ENCODE results near the gene ACSM2A. TPM values are rescaled to one million over a fixed set of nuclear protein-coding genes. Genes with fewer than 3 reads are reported as not detected.
"Not testable (repeated sequence)": the region's sequence is repeated elsewhere in the genome, so short reads cannot be mapped to it uniquely, and the experiment has no call there.

The ACSM2A gene
- total RNA-seq, 4 donors from 2014 or later = 0.23 to 0.86 TPM; not detected in 2

DNA sequence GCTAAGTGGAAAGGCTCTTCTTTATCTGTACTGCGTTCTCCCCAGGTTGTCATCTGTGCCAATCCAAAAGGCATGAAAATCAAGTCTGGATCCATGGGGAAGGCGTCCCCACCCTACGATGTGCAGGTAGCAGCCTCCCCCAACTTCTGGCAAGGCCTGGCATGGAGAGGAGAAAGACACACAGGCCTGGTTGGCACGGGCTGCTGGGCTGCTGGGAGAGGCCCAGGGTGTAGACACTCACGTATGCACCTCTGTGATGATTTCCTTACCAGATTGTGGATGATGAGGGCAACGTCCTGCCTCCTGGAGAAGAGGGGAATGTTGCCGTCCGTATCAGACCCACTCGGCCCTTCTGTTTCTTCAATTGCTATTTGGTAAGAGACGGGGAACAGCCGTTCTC is 20.4 kb upstream of the ACSM2A start:
- no peak overlapping the region for H3K4me3 ChIP-seq
- ATAC-seq = no peak
- intact Hi-C loops (cut with DNase I; ENCODE audit: low total_unique reads) (no loop called here), in situ Hi-C loops (cut with MboI; ENCODE audit: low sequenced_read_pairs in 4 of 4) (no loop called here)
- H3K27me3 ChIP-seq = no peaks in the 10 kb centered on the region
- no peak overlapping the region for H3K27ac ChIP-seq
- DNase-seq = no peak
- H3K36me3 ChIP-seq = no peaks in the 10 kb centered on the region
- TF ChIP-seq, protein P1, sequence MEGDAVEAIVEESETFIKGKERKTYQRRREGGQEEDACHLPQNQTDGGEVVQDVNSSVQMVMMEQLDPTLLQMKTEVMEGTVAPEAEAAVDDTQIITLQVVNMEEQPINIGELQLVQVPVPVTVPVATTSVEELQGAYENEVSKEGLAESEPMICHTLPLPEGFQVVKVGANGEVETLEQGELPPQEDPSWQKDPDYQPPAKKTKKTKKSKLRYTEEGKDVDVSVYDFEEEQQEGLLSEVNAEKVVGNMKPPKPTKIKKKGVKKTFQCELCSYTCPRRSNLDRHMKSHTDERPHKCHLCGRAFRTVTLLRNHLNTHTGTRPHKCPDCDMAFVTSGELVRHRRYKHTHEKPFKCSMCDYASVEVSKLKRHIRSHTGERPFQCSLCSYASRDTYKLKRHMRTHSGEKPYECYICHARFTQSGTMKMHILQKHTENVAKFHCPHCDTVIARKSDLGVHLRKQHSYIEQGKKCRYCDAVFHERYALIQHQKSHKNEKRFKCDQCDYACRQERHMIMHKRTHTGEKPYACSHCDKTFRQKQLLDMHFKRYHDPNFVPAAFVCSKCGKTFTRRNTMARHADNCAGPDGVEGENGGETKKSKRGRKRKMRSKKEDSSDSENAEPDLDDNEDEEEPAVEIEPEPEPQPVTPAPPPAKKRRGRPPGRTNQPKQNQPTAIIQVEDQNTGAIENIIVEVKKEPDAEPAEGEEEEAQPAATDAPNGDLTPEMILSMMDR (IDR thresholded peaks at IDR 0.05 in 4 of 5, conservative IDR thresholded peaks at IDR 0.05 in 1 of 5) = no peak
- no peak for TF ChIP-seq POLR2A (IDR thresholded peaks at IDR 0.05)
- no peaks in the 10 kb centered on the region for H3K4me1 ChIP-seq
- H3K9me3 ChIP-seq = no peaks in the 10 kb centered on the region

DNA sequence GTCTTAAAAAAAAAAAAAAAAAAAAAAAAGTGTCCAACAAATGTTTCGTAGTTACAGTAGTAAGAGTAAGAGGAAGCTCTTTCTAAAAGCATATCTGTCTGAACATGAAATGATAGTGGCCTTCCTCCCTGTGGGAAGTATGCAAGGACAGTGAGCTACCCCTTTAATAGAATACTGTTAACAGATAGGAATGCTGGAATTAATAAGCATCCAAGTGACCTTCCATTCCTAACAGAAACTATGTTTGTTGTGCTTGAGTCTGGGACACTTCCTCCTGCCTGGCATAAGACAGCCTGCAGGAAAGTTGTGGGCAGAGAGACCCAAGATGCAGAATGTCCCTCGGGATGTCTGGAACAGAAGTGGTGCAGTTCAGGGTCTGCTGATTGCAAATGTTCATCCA is 12.4 kb upstream of the ACSM2A start:
- DNase-seq; in situ Hi-C loops (cut with MboI; ENCODE audit: low sequenced_read_pairs in 4 of 4); H3K27me3 ChIP-seq; H3K36me3 ChIP-seq; H3K4me1 ChIP-seq; H3K9me3 ChIP-seq; ATAC-seq; H3K4me3 ChIP-seq; intact Hi-C loops (cut with DNase I; ENCODE audit: low total_unique reads): not testable (repeated sequence)
- peak overlapping the region in 1 of 4 donors; percentile 69 for H3K27ac ChIP-seq

DNA sequence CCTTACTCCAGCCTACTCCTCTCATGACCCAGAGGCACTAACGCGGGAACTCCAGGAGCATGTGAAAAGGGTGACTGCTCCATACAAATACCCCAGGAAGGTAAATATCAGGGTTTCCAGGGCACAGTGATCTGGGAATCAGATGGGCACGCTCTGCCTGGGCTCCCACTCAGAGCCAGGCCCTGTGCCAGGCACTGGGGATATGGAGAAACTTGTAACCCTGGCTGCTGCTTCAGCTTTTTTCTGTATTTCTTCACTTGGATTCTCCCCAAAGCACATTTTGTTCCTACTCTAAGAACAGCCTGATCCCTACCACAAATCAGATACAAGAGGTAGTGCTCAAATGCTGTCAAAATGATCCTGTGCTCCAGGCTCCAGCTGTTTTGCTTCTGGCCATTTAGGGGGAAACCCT is 11.5 kb upstream of the ACSM2A start:
- in situ Hi-C loops (cut with MboI; ENCODE audit: low sequenced_read_pairs in 4 of 4); H3K4me3 ChIP-seq; intact Hi-C loops (cut with DNase I; ENCODE audit: low total_unique reads); H3K9me3 ChIP-seq; H3K27me3 ChIP-seq; H3K36me3 ChIP-seq; H3K4me1 ChIP-seq: not testable (repeated sequence)
- DNase-seq (peak in 1 of 2 donors; percentile 44), ATAC-seq (peak; percentile 89 to 92)
- peak overlapping the region in 2 of 4 donors; percentile 69 to 71 for H3K27ac ChIP-seq

DNA sequence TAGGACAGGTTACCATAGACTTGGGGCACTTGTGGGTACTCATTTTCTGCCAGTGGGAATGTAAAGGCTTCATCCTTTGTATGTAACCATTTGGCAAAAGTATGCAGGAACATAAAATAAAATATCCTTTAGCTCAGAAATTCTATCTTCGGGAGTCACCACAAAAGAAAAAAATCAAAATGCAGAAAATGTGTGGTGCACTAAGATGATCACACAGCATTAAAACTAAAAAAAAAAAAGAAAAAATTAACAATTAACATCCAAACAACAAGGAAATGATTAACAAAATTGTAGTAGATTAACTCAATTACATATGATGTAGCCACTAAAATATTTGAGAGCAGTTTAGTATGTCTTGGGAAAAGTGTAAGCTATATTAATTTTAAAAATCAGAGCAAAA is 10.6 kb upstream of the ACSM2A start:
- H3K4me1 ChIP-seq; intact Hi-C loops (cut with DNase I; ENCODE audit: low total_unique reads); DNase-seq; ATAC-seq; H3K27me3 ChIP-seq; H3K4me3 ChIP-seq; H3K36me3 ChIP-seq; in situ Hi-C loops (cut with MboI; ENCODE audit: low sequenced_read_pairs in 4 of 4); H3K9me3 ChIP-seq: not testable (repeated sequence)
- peak overlapping the region in 2 of 4 donors; percentile 46 to 65 for H3K27ac ChIP-seq

DNA sequence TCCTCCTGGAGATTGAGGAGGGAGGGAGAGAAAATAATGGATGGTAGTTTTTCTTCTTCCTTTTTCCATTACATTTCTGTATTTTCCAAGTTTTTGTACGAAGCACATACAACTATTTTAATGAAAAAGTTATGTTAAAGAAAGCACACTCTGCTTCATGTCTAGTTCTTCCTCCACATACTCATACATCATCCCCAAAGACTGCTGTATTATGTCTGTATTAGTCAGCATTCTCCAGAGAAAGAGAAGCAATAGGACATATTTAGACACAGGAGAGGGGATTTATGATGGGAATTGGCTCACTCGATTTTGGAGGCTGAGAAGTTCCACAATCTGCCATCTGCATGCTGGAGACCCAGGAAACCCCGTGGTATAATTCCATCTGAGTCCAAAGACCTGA is 10.1 kb upstream of the ACSM2A start:
- in situ Hi-C loops (cut with MboI; ENCODE audit: low sequenced_read_pairs in 4 of 4) (no loop called here), intact Hi-C loops (cut with DNase I; ENCODE audit: low total_unique reads) (no loop called here)
- no peak overlapping the region for H3K27ac ChIP-seq
- H3K9me3 ChIP-seq = no peaks in the 10 kb centered on the region
- no peak for ATAC-seq
- H3K4me3 ChIP-seq = no peak overlapping the region
- no peak for DNase-seq
- H3K4me1 ChIP-seq = peaks cover 0 to 6% of the 10 kb centered on the region in 2 donors
- no peak for TF ChIP-seq POLR2A (IDR thresholded peaks at IDR 0.05)
- TF ChIP-seq, protein P1 (IDR thresholded peaks at IDR 0.05 in 4 of 5, conservative IDR thresholded peaks at IDR 0.05 in 1 of 5) = no peak
- H3K27me3 ChIP-seq = no peaks in the 10 kb centered on the region
- no peaks in the 10 kb centered on the region for H3K36me3 ChIP-seq

DNA sequence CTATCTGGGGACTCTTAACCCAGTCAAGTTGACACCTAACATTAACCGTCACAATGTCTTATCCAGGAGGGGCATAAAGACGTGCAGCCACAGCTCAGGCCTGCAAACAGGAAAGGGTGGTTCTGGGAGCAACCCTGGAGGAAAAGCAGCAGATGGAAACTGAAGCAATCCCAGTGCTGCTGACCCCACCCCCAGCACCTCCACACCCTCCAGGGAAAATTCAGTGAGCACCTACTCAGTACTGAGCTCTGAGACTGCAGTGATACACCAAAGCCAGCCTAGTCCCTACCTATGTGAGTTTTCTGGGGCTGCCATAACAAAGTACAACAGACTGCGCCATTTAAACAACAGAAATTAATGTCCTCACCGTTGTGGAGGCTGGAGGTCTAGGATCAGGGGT is 9.5 kb upstream of the ACSM2A start:
- DNase-seq; intact Hi-C loops (cut with DNase I; ENCODE audit: low total_unique reads); H3K27me3 ChIP-seq; ATAC-seq; H3K36me3 ChIP-seq; H3K27ac ChIP-seq; H3K9me3 ChIP-seq; in situ Hi-C loops (cut with MboI; ENCODE audit: low sequenced_read_pairs in 4 of 4); H3K4me1 ChIP-seq; H3K4me3 ChIP-seq: not testable (repeated sequence)

DNA sequence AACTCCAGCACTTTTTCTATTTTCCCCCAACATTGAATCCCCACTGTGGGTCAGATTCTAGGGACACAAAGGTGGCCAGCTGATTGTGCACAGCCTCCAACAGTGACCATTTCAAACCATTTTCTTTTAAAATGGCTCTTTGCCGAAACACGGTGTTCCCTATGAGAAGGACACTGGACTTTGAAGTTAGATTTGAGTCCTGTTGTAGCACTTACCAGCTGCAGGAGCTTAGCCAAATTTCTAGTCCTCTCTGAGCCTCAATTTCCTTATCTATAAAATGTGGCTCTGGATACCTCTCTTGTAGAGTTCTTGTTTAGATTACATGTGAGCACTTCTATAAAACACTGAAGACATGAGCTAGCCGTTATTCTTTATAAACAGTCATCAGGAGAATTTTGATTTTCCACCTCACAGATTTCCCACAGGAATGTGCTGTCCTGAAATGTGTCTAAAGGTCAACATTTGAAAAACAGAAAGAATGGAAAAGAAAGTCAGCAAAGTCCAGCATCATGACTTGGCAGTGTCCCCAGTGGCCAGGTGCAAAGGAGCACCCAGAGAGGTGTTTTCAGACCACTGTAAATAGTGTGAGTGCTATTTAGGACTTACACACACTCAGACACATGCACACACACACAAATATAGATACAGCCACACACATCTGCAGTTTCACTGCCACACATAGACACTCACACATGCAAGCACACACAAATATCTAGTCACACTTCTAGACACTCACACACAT is 4.5 kb upstream of the ACSM2A start:
- in situ Hi-C loops (cut with MboI; ENCODE audit: low sequenced_read_pairs in 4 of 4); H3K36me3 ChIP-seq; H3K27me3 ChIP-seq; H3K9me3 ChIP-seq; ATAC-seq; DNase-seq; H3K4me3 ChIP-seq; H3K4me1 ChIP-seq; H3K27ac ChIP-seq; intact Hi-C loops (cut with DNase I; ENCODE audit: low total_unique reads): not testable (repeated sequence)

DNA sequence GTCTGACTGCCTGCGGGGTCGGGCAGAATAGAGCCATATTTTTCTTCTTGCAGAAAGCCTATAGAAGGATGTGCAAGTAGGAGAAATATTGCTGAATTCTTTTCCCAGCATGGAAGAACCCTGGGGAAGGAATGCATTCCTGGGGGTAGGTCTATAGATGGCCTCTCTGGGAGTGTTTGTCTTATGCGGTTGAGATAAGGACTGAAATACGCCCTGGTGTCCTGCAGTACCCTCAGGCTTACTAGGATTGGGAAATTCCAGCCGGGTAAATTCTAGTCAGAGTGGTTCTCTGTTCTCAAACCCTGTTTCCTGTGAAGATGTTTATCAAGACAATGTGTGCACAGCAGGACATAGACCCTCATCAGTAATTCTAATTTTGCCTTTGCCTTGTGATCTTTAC is 2.3 kb downstream of the ACSM2A start:
- DNase-seq; H3K27me3 ChIP-seq; H3K4me1 ChIP-seq; ATAC-seq; in situ Hi-C loops (cut with MboI; ENCODE audit: low sequenced_read_pairs in 4 of 4); H3K4me3 ChIP-seq; H3K36me3 ChIP-seq; intact Hi-C loops (cut with DNase I; ENCODE audit: low total_unique reads); H3K27ac ChIP-seq; H3K9me3 ChIP-seq: not testable (repeated sequence)

DNA sequence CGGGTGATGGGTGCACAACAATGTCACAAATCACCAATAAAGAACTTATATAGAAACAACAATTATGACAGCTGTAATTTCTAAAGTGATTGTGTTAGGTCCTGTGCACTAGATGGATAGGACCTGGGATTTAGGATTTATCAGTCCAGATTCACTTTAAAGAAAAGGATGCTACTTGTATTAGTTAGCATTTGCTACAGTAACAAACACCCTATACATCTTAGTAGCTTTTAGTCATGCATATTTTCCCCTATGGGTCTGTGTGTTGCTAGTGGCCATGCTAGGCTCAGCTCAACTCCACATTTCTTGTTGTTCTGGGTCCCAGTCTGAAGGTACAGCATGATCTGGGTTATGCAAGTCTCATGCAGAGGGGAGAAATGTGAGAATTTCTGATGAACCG is 7.9 kb downstream of the ACSM2A start:
- ATAC-seq; H3K27ac ChIP-seq; H3K36me3 ChIP-seq; DNase-seq; H3K4me1 ChIP-seq; H3K27me3 ChIP-seq; H3K4me3 ChIP-seq; in situ Hi-C loops (cut with MboI; ENCODE audit: low sequenced_read_pairs in 4 of 4); H3K9me3 ChIP-seq; intact Hi-C loops (cut with DNase I; ENCODE audit: low total_unique reads): not testable (repeated sequence)

DNA sequence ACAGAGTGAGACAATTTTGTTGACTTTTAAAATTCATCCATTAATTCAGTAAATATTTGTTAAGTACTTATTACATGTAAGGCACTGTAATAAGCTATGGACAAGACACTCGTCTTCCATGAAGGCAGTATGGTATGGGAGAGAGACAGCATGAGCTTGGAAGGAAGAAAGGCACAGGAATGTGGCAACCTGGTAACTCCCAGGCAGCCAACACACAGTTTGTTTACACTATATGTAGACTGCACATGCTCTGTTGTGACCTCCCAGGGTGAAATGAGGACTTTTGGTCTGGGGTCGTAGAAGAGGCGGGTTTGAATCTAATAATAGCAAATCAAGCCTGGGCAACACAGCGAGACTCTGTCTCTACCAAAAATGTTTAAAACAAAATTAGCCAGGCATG is 9.0 kb downstream of the ACSM2A start:
- H3K27ac ChIP-seq; H3K4me1 ChIP-seq; ATAC-seq; H3K9me3 ChIP-seq; DNase-seq; in situ Hi-C loops (cut with MboI; ENCODE audit: low sequenced_read_pairs in 4 of 4); intact Hi-C loops (cut with DNase I; ENCODE audit: low total_unique reads); H3K27me3 ChIP-seq; H3K4me3 ChIP-seq; H3K36me3 ChIP-seq: not testable (repeated sequence)

All from gastrocnemius medialis (tissue), 4 donors.